22Rv1 (cell line): ENCODE measurements around the gene ANHX.
"Not testable (repeated sequence)": the region's sequence is repeated elsewhere in the genome, so short reads cannot be mapped to it uniquely, and the experiment has no call there.

Experiments
- H3K27ac ChIP-seq: fragments of 450-650 bp; 2 replicates; pipeline ENCODE4 v1.5.1; 2017
- CTCF ChIP-seq: fragments of 450-650 bp; IDR thresholded peaks from 2 replicates; pipeline ENCODE4 v1.5.1; 2017; ENCODE audit warnings: mild to moderate bottlenecking
- ZFX ChIP-seq: fragments of 450-650 bp; IDR thresholded peaks from 2 replicates; pipeline ENCODE4 v1.6.1; 2017; ENCODE audit warnings: antibody characterized with exemption, borderline replicate concordance

ANHX gene

GRCh38 chr12:133235401-133236112, at the start of gene ANHX:
TSS of gene ANHX (minus strand) at chr12:133235877. CDS start at chr12:133234356, 1,521 bp downstream.
- H3K27ac ChIP-seq: no peak within 1 kb of the TSS
- TF ChIP-seq CTCF (no peak), ZFX (no peak)

DNA sequence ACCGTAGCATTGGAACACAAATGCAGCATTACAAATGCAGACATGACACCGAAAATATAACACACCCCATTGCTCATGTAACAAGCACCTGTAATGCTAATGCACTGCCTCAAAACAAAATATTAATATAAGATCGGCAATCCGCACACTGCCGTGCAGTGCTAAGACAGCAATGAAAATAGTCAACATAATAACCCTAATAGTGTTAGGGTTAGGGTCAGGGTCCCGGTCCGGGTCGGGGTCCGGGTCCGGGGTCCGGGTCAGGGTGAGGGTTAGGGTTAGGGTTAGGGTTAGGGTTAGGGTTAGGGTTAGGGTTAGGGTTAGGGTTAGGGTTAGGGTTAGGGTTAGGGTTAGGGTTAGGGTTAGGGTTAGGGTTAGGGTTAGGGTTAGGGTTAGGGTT, 29.0 kb upstream of the ANHX start:
- not testable (repeated sequence) for H3K27ac ChIP-seq

DNA sequence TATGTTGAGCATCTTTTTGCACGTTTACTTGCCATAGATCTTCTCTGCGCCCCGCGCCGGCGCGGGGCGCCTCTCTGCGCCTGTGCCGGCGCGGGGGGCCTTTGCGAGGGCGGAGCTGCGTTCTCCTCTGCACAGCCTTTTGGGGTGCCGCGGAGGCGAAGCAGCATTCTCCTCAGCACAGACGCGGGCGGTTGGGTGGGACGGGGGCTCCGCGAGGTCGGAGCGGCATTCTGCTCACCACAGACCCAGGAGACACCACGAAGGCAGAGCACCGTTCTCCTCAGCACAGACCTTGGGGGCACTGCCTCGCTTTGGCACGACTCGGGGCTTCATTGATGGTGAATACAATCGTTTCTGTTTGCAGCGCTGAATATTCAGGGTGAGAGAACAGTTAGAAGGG, 28.5 kb upstream of the ANHX start:
- TF ChIP-seq CTCF: no peak
- TF ChIP-seq ZFX: no peak
- no peak overlapping the region for H3K27ac ChIP-seq

GRCh38 chr12:133256321-133256720, 20.6 kb upstream of the ANHX start:
- TF ChIP-seq ZFX (no peak), CTCF (no peak)
- H3K27ac ChIP-seq: no peak overlapping the region

DNA sequence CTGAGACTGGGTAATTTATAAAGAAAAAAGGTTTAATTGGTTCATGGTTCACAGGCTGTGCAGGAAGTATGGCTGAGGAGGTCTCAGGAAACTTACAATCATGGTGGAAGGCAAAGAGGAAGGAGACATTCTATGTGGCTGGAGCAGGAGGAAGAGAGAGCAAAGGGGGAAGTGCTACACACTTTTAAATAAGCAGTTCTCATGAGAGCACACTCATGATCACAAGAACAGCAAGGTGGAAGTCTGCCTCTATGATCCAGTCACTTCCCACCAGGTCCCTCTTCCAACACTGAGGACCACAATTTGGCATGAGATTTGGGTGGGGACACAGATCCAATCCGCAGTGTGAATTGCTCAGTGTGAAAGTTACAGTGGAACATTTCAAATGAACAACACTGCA, 20.2 kb upstream of the ANHX start:
- not testable (repeated sequence) for H3K27ac ChIP-seq

DNA sequence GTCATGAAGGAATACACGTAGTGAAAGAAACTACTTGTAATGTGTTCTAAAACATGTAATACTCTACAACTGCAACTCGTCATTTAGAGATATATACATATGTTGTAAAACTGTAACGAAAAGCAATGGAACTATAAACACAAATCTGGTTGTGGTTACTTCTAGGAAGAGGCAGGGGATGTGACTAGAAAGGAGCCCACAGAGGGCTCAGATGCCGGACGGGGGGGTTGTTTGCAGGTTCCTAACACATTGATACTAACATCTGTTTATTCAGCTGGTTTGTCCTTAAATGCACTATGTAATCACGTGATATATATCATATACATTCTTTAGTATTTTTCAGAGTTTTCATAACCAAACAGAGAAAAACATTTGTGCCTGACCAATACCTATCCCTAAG, 16.1 kb upstream of the ANHX start:
- H3K27ac ChIP-seq: no peak overlapping the region
- TF ChIP-seq CTCF (no peak), ZFX (no peak)

DNA sequence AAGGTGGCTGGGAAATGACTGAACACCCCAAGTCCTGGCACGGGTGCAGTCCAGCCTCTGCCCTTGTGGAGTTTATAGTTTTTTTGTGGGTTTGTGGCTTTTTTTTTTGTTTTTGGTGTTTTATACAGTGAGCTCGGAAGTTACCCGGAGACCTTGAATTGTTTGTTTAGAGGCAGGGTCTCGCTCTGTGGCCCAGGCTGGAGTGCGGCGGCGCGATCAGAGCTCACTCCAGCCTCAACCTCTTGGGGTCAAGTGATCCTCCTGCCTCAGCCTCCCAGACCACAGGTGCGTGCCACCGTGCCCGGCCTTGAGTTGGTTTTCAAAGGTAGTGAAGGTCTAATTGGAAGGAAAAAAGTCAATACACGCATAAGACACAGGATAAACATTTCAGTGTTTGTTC, 879 bp upstream of the ANHX start:
- no peak for TF ChIP-seq CTCF
- TF ChIP-seq ZFX: no peak
- H3K27ac ChIP-seq: no peak overlapping the region

DNA sequence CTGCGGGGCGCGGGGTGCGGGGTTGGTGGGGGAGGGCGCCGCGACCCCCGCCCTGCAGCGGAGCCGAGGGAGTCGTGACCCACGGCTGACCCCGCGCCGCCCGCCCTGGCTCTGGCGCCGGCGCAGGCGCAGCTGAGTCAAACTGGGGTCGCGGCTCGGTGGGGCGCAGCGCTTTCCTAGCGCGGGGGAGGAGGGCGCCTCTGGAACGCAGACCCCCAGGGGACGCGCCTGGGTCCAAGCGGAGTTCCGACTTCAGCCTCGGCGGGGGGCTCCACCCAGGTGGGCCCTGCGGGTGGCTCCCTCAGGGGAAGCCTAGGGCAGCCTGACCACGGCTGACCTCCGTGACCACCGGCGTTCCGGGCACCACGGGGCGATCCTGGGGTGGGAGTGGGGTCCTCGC, 467 bp upstream of the ANHX start:
- no peak overlapping the region for H3K27ac ChIP-seq
- TF ChIP-seq CTCF: no peak
- no peak for TF ChIP-seq ZFX
